Astrocyte of the cerebellum (primary cell): ENCODE results near the gene POU6F2.

Experiments
- DNase-seq: peaks from one replicate; pipeline ENCODE4 v3.0.0-alpha.2; 2011; ENCODE audit warnings: low read depth
- H3K4me3 ChIP-seq: 2 replicates; pipeline ENCODE4 v1.5.1; 2011; ENCODE audit warnings: mild to moderate bottlenecking, low read depth, low read length, moderate library complexity
- in situ Hi-C: cut with HindIII; loops from 2 replicates; pipeline ENCODE4 v1.10.0; 2017; ENCODE audit warnings: low sequenced_read_pairs
- TF ChIP-seq, protein P1 (sequence below): IDR thresholded peaks from 2 replicates; pipeline ENCODE4 v1.5.1; 2012; ENCODE audit warnings: low read length, low read depth, moderate library complexity, mild to moderate bottlenecking; ENCODE audit errors: missing control alignments

The POU6F2 gene

DNA sequence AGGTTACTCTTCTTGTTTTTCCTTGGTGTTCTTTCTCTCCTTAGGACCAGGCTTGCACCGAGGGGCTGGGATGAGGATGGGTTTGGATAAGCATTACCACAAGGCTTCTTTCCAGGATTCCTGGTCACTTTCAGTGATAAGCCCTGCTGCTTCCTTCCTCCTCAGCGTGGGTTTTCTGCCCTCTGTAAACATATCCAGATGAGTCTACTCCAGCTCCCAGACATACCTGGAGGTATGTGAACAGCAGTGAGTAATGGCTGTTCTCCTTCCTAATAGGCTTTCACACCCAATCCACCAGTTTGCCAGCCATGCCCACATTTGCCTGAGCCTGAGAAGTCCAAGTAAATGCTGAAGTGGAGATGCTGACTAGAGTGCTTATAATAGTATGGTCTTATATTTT, 358.7 kb downstream of the POU6F2 start:
- TF ChIP-seq, protein P1, sequence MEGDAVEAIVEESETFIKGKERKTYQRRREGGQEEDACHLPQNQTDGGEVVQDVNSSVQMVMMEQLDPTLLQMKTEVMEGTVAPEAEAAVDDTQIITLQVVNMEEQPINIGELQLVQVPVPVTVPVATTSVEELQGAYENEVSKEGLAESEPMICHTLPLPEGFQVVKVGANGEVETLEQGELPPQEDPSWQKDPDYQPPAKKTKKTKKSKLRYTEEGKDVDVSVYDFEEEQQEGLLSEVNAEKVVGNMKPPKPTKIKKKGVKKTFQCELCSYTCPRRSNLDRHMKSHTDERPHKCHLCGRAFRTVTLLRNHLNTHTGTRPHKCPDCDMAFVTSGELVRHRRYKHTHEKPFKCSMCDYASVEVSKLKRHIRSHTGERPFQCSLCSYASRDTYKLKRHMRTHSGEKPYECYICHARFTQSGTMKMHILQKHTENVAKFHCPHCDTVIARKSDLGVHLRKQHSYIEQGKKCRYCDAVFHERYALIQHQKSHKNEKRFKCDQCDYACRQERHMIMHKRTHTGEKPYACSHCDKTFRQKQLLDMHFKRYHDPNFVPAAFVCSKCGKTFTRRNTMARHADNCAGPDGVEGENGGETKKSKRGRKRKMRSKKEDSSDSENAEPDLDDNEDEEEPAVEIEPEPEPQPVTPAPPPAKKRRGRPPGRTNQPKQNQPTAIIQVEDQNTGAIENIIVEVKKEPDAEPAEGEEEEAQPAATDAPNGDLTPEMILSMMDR, result no peak
- no peak for DNase-seq
- no peak overlapping the region for H3K4me3 ChIP-seq
- in situ Hi-C loops, result no loop called here

DNA sequence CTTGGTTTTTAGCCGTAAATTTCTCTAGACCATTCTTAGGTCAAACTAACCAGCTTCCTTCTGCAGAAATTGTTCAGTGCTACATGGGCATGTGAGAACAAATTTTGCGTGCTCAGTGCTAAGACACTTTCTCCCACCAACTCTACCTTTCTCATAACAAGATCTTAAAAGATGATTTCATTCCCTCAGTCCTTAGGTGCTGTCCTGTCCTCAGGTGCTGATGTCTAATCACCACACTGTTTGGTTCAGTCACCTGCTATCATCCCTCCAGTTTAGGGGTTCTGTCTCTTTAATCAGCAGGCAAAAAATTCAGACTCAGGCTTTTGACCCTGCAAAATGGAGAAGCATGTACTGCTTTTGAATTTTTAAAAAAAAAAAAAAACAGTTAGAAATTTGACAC, 361.0 kb downstream of the POU6F2 start:
- TF ChIP-seq, protein P1, result no peak
- no peak for DNase-seq
- H3K4me3 ChIP-seq, result no peak overlapping the region
- in situ Hi-C loops, result no loop called here

DNA sequence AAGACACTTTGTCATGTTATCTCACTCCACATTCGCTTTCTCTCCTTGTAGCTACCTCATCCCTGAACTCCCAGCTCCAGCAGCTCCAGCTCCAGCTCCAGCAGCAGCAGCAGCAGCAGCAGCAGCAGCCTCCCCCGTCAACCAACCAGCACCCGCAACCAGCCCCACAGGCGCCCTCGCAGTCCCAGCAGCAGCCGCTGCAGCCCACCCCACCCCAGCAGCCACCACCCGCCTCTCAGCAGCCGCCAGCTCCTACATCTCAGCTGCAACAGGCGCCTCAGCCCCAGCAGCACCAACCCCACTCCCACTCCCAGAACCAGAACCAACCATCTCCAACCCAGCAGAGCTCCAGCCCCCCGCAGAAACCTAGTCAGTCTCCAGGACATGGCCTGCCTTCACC, 361.9 kb downstream of the POU6F2 start:
- in situ Hi-C loops, result no loop called here
- H3K4me3 ChIP-seq, result no peak overlapping the region
- DNase-seq, result no peak
- TF ChIP-seq, protein P1, result no peak

DNA sequence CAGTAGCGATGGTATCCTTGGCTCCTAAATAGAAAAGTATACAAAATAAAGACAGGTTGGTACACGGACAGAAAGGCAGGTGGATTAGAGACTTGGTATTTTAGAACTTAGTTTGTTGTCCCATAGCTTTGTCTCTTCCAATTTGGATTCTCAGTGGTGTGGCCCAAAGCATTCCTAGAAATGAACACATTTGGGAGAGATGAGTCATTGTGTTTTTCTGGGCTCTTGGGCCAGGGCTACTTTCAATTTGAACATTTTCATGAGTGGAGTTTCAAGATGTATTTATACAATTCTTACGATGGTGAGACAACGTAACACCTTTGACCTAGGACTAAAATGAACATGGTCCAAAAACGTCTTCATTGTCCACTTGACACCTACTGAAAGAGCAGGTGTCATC, 363.4 kb downstream of the POU6F2 start:
- DNase-seq, result no peak
- H3K4me3 ChIP-seq, result no peak overlapping the region
- TF ChIP-seq, protein P1, result no peak
- in situ Hi-C loops, result no loop called here

DNA sequence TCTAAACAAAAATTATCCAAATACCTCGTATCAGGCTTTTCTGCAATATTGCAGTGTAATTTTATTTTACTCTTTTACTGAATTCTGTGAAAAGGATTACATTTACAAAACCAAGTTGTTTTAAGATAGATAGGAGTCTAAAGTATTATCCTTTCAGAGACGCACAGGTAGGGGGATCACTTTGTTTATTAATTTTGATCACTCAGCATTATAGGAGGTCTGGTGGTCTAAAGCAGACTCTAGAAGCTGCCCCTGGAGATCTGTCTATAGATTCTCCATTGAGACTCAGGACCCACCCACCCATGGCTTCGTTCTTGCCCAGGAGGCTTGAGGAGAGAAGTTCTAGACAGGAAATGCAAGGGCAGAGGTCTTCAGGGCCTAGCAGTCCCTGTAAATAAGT, 365.1 kb downstream of the POU6F2 start:
- no peak overlapping the region for H3K4me3 ChIP-seq
- no peak for DNase-seq
- TF ChIP-seq, protein P1, result no peak
- in situ Hi-C loops, result no loop called here

DNA sequence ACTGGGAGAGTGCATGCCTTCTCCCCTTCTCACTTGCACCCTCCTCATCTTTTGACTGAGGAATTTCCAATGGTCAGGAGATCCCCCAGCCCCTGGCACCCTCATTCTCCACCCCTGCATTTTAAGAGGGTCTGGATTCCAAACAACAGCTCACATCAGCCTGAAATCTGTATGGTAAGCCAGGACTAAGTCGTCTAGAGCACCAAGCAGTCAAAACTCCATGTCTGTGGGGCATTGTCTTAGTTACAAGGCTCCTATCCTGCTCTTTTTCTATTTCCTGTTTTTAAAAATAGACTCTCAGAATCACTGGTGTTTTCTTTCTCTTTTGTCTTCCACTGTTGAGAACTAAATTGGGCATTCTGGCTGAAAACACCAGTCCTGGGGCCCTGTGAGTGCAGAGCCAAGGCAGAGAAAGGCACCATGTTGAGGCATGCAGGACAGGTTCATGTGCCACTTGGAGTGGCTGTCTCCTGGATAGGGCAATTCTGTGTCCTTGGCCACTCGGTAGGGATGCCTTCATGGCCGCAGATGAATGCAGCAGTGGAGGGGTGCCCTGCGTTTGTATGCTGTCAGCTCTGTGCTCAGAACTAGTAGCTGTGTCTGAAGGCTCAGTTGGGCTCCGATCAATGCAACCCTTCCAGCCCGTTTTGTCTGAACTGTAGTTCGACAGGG, 371.9 kb downstream of the POU6F2 start:
- no peak for DNase-seq
- TF ChIP-seq, protein P1, result no peak
- in situ Hi-C loops, result no loop called here
- H3K4me3 ChIP-seq, result no peak overlapping the region
